Coronary artery (tissue), 2 donors: Measurements from ENCODE around the gene FGB.

Experiments
- DNase-seq: peaks from one replicate; pipeline ENCODE4 v3.0.0-alpha.2; 2017; ENCODE audit warnings: low spot score
- H3K27ac ChIP-seq, 2 donors: fragments of 200-600 bp; sonication (generic); one replicate each; pipeline ENCODE4 v1.5.1; 2016 to 2019
- H3K4me3 ChIP-seq: fragments of 200-600 bp; sonication (generic); 2 replicates; pipeline ENCODE4 v1.5.1; 2016; ENCODE audit warnings: mild to moderate bottlenecking, moderate library complexity
- CTCF ChIP-seq: fragments of 200-600 bp; sonication (generic); IDR thresholded peaks from one replicate; pipeline ENCODE4 v1.5.1; 2019; ENCODE audit warnings: antibody characterized with exemption

FGB gene

DNA sequence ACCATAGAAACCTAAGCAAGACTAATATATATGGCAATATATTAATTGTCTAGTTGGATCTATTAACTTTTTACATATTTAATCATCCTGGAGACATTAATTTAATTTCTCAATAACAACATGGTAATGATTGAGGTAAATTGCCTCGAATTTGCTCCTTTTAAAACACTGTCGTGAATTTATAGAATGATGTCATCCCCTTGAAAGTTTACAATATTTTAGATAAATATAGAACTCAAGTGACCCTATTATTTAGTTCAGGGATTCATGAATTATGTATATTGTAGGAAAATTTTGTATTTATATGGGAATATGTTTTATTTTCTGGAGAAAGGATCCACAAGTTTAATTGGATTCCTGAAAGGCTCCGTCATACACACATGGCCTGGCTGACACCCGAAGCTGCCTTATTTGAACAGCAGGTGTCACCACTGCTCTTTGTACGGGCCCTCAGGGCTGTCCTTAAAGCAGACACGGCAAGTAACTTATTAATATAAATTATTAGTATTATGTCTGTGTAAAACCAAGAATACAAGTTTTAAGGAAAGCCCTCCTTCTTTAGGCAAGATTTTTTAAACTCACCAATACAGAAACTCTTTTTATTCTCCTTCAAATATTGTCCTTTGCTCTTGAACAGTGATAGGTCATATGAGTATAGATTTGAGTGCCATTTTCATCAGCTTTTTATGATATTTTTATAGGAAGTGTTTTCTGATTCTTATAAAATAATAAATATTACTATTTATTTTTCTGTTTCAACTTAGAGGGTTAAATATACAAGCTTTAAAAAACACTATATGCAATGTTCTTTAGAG lies 10.7 kb upstream of the FGB start:
- DNase-seq: peak; percentile 79
- no peak overlapping the region for H3K4me3 ChIP-seq
- no peak overlapping the region for H3K27ac ChIP-seq
- no peak for TF ChIP-seq CTCF

- TF ChIP-seq CTCF: no peak
- no peak overlapping the region for H3K27ac ChIP-seq
Observed at GRCh38 chr4:154559141-154559493, 3.7 kb upstream of the FGB start.

GRCh38 chr4:154559494-154560418 lies 3.1 kb upstream of the FGB start:
- no peak for TF ChIP-seq CTCF
- Histone ChIP-seq H3K27ac (no peak overlapping the region), H3K4me3 (no peak overlapping the region)
- DNase-seq: no peak

More at GRCh38 chr4:154559141-154559493, 3.7 kb upstream of the FGB start:
- DNase-seq: no peak
- H3K4me3 ChIP-seq: no peak overlapping the region

- H3K27ac ChIP-seq: no peak overlapping the region
- H3K4me3 ChIP-seq: no peak overlapping the region
- TF ChIP-seq CTCF: no peak
- no peak for DNase-seq
Observed at GRCh38 chr4:154560419-154560801, 2.4 kb upstream of the FGB start.

- no peak for TF ChIP-seq CTCF
- no peak overlapping the region for H3K27ac ChIP-seq
- H3K4me3 ChIP-seq: no peak overlapping the region
- no peak for DNase-seq
Observed at GRCh38 chr4:154560824-154561231, 2.0 kb upstream of the FGB start.

DNA sequence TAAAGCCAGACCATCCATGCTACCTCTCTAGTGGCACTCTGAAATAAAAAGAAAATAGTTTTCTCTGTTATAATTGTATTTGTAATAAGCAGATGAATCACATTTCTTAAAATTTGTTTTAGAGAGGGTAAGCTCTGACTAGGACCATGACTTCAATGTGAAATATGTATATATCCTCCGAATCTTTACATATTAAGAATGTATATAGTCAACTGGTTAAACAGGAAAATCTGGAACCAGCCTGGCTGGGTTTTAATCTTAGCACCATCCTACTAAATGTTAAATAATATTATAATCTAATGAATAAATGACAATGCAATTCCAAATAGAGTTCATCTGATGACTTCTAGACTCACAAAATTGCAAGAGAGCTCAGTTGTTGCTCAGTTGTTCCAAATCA lies 1.5 kb downstream of the FGB start:
- no peak for DNase-seq
- no peak overlapping the region for H3K4me3 ChIP-seq
- no peak for TF ChIP-seq CTCF
- no peak overlapping the region for H3K27ac ChIP-seq
